NCI-H524 treated with DMSO at 0.1 percent for 48 hours (cell line): ENCODE data around the gene PLCZ1.
"Not testable (repeated sequence)": the region's sequence is repeated elsewhere in the genome, so short reads cannot be mapped to it uniquely, and the experiment has no call there.

Source experiments
- DNase-seq: peaks from one replicate; lab custom pipeline; 2025; lab: John Stamatoyannopoulos, UW

Gene PLCZ1, protein sequence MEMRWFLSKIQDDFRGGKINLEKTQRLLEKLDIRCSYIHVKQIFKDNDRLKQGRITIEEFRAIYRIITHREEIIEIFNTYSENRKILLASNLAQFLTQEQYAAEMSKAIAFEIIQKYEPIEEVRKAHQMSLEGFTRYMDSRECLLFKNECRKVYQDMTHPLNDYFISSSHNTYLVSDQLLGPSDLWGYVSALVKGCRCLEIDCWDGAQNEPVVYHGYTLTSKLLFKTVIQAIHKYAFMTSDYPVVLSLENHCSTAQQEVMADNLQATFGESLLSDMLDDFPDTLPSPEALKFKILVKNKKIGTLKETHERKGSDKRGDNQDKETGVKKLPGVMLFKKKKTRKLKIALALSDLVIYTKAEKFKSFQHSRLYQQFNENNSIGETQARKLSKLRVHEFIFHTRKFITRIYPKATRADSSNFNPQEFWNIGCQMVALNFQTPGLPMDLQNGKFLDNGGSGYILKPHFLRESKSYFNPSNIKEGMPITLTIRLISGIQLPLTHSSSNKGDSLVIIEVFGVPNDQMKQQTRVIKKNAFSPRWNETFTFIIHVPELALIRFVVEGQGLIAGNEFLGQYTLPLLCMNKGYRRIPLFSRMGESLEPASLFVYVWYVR

DNA sequence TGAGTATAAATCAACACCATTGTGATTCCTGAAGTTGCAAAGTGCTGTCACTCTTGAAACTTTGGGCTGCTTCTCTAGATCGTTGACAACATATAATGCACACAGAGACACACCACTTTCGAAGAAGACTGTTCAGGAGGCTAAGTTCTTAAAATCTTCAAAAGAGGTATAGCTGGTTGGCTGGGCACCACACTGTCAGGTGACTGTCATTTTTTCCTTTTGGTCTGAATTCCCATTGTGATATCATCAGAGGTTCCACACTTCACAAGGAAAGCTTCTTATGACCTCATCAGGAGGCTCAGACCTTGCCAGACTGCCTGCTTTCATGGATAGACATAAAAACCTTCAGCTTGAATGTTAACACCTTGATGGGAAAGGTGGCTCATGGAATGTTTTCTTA, at the start of gene PLCZ1, which contains the start of gene CAPZA3:
Gene PLCZ1 (minus strand): TSS at position 194 of the 400 bp plus-strand sequence. CDS start 641 bp downstream, outside the sequence.
Gene CAPZA3 (plus strand): TSS at position 301 of the 400 bp plus-strand sequence. CDS start 150 bp downstream, outside the sequence.
- no peak for DNase-seq

- DNase-seq = not testable (repeated sequence)
Observed at GRCh38 chr12:18785465-18785864, 47.7 kb upstream of the PLCZ1 start.

DNA sequence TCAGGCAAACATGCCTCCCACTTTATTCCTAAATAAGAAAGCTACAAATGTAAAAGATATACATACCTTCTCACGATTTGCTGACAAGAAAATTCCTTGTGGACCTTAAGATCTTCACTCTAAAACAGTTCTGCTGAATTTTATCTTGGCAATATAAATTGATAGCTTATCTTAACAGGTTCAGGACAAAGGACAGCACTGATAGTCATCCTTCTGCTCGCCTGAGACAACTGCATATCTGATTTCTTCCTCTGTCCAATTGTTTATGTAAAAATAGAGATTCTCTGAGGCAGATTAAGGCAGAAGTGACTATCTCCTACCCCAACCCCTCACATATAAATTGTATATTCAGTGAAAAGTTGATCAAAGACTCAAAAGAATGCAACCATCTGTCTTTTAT, 45.0 kb upstream of the PLCZ1 start:
- DNase-seq = no peak

DNA sequence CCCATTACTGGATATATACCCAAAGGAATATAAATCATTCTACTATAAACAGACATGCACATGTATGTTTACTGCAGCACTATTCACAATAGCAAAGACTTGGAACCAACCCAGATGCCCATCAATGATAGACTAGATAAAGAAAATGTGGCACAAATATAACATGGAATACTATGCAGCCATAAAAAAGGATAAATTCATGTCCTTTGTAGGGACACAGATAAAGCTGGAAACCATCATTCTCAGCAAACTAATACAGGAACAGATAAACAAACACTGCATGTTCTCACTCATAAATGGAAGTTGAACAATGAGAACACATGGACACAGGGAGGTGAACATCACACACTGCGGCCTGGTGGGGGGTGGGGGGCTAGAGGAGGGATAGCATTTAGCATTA, 28.7 kb upstream of the PLCZ1 start:
- DNase-seq = not testable (repeated sequence)

DNA sequence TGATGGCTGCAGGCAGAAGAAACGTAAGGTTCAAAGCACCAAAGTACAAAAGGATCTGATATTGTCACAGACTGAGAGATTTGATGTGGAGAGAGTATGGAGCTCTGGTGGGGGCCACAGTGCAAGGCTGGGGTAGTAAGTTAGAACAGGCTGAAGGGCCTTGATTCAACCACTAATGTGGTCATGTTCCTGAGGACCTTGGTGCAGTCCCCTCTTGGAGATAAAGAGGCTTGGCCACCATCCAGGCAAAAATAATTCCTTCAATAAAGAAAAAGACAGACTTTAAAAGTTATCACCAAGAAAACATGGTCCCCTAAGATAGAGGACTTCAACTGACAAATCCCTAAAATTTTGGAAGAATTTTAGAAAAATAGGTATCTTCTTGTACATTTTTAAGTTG, 17.5 kb upstream of the PLCZ1 start:
- no peak for DNase-seq

GRCh38 chr12:18754124-18754707, 16.4 kb upstream of the PLCZ1 start:
- no peak for DNase-seq

GRCh38 chr12:18753481-18754123, 15.8 kb upstream of the PLCZ1 start:
- DNase-seq = no peak

GRCh38 chr12:18752947-18753346, 15.1 kb upstream of the PLCZ1 start:
- DNase-seq = no peak

DNA sequence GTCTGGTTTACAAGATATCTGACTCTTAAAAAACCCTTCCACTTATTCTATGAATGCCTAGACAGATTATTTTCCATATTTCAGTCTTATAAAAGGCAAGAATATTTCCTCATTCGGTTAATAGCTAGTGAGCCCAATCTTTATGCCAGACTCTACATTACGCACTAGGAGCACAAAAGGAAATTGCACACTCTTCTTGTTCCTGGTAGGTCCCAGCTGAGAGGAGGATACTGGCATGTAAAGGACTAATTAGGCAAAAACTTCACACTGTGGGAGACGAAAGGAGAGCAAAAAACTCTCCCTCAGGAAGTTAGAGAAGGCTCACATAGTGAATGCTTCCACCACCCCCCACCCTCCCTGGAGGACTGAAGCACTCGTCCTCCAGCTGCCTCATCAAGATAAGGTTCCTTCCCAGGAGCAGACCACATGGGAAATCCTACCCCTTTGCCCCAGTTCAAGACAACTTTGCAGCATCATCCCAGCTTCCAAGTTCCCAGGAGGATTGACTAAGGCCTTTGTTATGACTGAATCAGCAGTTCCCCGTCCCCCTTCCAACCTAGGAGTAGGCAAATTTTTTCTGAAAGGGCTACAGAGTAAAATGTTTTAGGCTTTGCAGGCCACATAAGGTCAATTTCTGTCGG, 14.6 kb upstream of the PLCZ1 start:
- no peak for DNase-seq

GRCh38 chr12:18751866-18752265, 14.1 kb upstream of the PLCZ1 start:
- DNase-seq = no peak

GRCh38 chr12:18750085-18750484, 12.3 kb upstream of the PLCZ1 start:
- DNase-seq = no peak

- no peak for DNase-seq
Observed at GRCh38 chr12:18749386-18749957, 11.7 kb upstream of the PLCZ1 start.

DNA sequence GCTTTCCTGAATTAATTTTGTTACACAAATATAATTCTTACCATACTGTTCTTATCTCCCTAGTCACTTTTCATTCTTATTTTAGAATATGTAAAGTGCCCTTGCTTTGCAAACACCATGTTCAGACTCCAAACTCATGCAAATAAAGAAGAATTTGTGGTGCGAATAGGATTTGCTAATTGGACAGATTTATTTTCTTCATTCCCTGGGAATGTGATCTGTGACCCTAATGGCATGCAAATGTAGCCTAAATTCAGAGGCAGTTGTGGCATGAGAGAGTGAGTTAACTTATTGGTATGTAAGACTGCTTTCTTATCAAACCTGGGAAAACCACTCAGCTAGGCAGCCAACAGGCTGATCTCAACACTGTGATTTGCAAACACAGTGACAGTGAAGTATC, 10.1 kb upstream of the PLCZ1 start:
- DNase-seq = no peak

GRCh38 chr12:18731156-18731555, 6.7 kb downstream of the PLCZ1 start:
- no peak for DNase-seq

- no peak for DNase-seq
Observed at GRCh38 chr12:18723752-18724151, 14.1 kb downstream of the PLCZ1 start.

GRCh38 chr12:18721452-18721851, 16.4 kb downstream of the PLCZ1 start:
- DNase-seq = no peak

- DNase-seq = no peak
Observed at GRCh38 chr12:18720690-18721089, 17.1 kb downstream of the PLCZ1 start.

- no peak for DNase-seq
Observed at GRCh38 chr12:18719922-18720510, 17.8 kb downstream of the PLCZ1 start.

- DNase-seq = no peak
Observed at GRCh38 chr12:18718462-18718861, 19.4 kb downstream of the PLCZ1 start.

GRCh38 chr12:18716236-18716635, 21.6 kb downstream of the PLCZ1 start:
- DNase-seq = no peak

DNA sequence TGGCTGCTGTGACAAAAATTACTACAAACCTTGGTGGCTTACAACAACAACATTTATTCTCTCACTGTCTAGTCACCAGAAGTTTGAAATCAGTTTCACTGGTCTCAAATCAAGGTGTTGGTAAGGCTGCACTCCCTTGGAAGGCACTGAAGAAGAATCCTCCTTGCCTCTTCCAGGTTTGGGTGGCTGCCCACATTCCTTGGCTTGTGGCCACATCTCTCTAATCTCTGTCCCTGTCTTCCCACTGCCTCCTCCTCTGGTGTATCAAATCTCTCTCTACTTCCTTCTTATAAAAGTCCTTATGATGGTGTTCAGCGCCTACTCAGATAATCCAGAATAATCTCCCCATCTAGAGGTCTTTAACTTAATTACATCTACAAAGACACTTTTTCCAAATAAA, 31.0 kb downstream of the PLCZ1 start:
- DNase-seq = no peak
